Neuronal stem cell (in vitro differentiated cells): ENCODE measurements around the gene NNT.

Experiments used
- DNase-seq: peaks from one replicate; pipeline ENCODE4 v3.0.0-alpha.2; 2013; ENCODE audit warnings: low spot score
- H2AFZ ChIP-seq: one replicate; pipeline ENCODE4 v1.6.1; 2013; ENCODE audit warnings: mild to moderate bottlenecking, low read length, inconsistent platforms
- H2AK5ac ChIP-seq: 2 replicates; pipeline ENCODE4 v1.6.1; 2013; ENCODE audit warnings: low read depth, mild to moderate bottlenecking, inconsistent platforms, low read length, moderate library complexity, mixed read lengths
- H2BK120ac ChIP-seq: 2 replicates; pipeline ENCODE4 v1.6.1; 2013; ENCODE audit warnings: low read depth, mild to moderate bottlenecking, inconsistent platforms, low read length, moderate library complexity, mixed read lengths
- H2BK12ac ChIP-seq: one replicate; pipeline ENCODE4 v1.6.1; 2013; ENCODE audit warnings: low read length, inconsistent platforms
- H2BK15ac ChIP-seq: 2 replicates; pipeline ENCODE4 v1.6.1; 2013; ENCODE audit warnings: mild to moderate bottlenecking, low read length, inconsistent platforms, mixed read lengths
- H2BK5ac ChIP-seq: one replicate; pipeline ENCODE4 v1.6.1; 2013; ENCODE audit warnings: inconsistent platforms, mild to moderate bottlenecking, low read length, moderate library complexity
- H3K14ac ChIP-seq: one replicate; pipeline ENCODE4 v1.6.1; 2013; ENCODE audit warnings: low read length, inconsistent platforms
- H3K18ac ChIP-seq: 2 replicates; pipeline ENCODE4 v1.6.1; 2013; ENCODE audit warnings: low read length, inconsistent platforms
- H3K23ac ChIP-seq: 2 replicates; pipeline ENCODE4 v1.6.1; 2013; ENCODE audit warnings: low read depth, mild to moderate bottlenecking, mixed read lengths, low read length, inconsistent platforms; ENCODE audit not compliant: poor library complexity
- H3K27ac ChIP-seq: replicated peaks from 3 replicates; pipeline ENCODE4 v1.5.1; 2013; ENCODE audit warnings: low read length, inconsistent platforms
- H3K27me3 ChIP-seq, 3 experiments: 2 replicates each; pipeline ENCODE4 v1.6.1; 2013; ENCODE audit warnings: low read length in 3 of 3, mild to moderate bottlenecking in 2 of 3, inconsistent platforms in 1 of 3, low read depth in 1 of 3, mixed read lengths in 1 of 3, moderate library complexity in 1 of 3; ENCODE audit not compliant: control insufficient read depth in 3 of 3, insufficient read depth in 3 of 3
- H3K36me3 ChIP-seq, 2 donors: replicated peaks in 1 of 2; 2 replicates each; pipeline ENCODE4 v1.6.1; 2013; ENCODE audit warnings: low read length in 2 of 2; ENCODE audit not compliant: control insufficient read depth in 2 of 2, insufficient read depth in 2 of 2
- H3K4ac ChIP-seq: 2 replicates; pipeline ENCODE4 v1.6.1; 2013; ENCODE audit warnings: inconsistent platforms, mild to moderate bottlenecking, low read length, moderate library complexity
- H3K4me1 ChIP-seq, 2 donors: 1 replicate in 1 of 2; 2 replicates in 1 of 2; pipeline ENCODE4 v1.6.1; 2013; ENCODE audit warnings: low read length in 2 of 2, low read depth in 1 of 2; ENCODE audit not compliant: control insufficient read depth in 2 of 2, insufficient read depth in 1 of 2
- H3K4me2 ChIP-seq: one replicate; pipeline ENCODE4 v1.6.1; 2013; ENCODE audit warnings: mild to moderate bottlenecking, low read length, inconsistent platforms; ENCODE audit not compliant: insufficient read depth, poor library complexity, severe bottlenecking
- H3K4me3 ChIP-seq, 2 donors: 2 replicates each; pipeline ENCODE4 v1.5.1; 2013; ENCODE audit warnings: low read length in 2 of 2, mild to moderate bottlenecking in 2 of 2, inconsistent platforms in 1 of 2, moderate library complexity in 1 of 2
- H3K79me1 ChIP-seq: one replicate; pipeline ENCODE4 v1.6.1; 2013; ENCODE audit warnings: low read depth, mild to moderate bottlenecking, inconsistent platforms, low read length, moderate library complexity
- H3K9ac ChIP-seq: one replicate; pipeline ENCODE4 v1.6.1; 2013; ENCODE audit warnings: mild to moderate bottlenecking, low read depth, low read length, inconsistent platforms; ENCODE audit not compliant: poor library complexity
- H3K9me3 ChIP-seq, 2 donors: replicated peaks in 1 of 2; 2 replicates each; pipeline versions ENCODE3 to v1.6.1; 2013; ENCODE audit warnings: low read length in 2 of 2, mild to moderate bottlenecking in 2 of 2, inconsistent platforms in 1 of 2, low read depth in 1 of 2, mixed read lengths in 1 of 2, moderate library complexity in 1 of 2; ENCODE audit not compliant: control insufficient read depth in 2 of 2, insufficient read depth in 1 of 2
- H4K8ac ChIP-seq: one replicate; pipeline ENCODE4 v1.6.1; 2013; ENCODE audit warnings: low read depth, mild to moderate bottlenecking, inconsistent platforms, low read length, moderate library complexity
- H4K91ac ChIP-seq: one replicate; pipeline ENCODE4 v1.6.1; 2013; ENCODE audit warnings: low read length, low read depth, mild to moderate bottlenecking, inconsistent platforms; ENCODE audit not compliant: poor library complexity
- WGBS, 2 donors: extraction: QIAGEN DNeasy Blood & Tissue Kit; methylation state at CpG; one replicate each; pipeline ENCODE4 v1.1.7; 2013; ENCODE audit warnings: missing lambda C conversion rate in 2 of 2, mixed read lengths in 1 of 2; ENCODE audit not compliant: insufficient read length in 2 of 2, insufficient replicate concordance in 1 of 2; ENCODE audit errors: extremely low coverage in 2 of 2; 5-methylcytosine and 5-hydroxymethylcytosine counted together

Gene NNT

GRCh38 chr5:43608406-43608805 is 5.4 kb downstream of the NNT start:
- Histone ChIP-seq H3K9ac (no peak overlapping the region), H3K4me2 (no peak overlapping the region)
- no peak for DNase-seq

GRCh38 chr5:43609752-43610151 is 6.8 kb downstream of the NNT start:
- Histone ChIP-seq H3K27me3 (no peaks in the 10 kb centered on the region), H3K79me1 (no peaks in the 10 kb centered on the region), H3K4me1 (no peaks in the 10 kb centered on the region), H2BK15ac (no peak overlapping the region), H3K14ac (no peak overlapping the region), H3K9me3 (peaks cover 0 to 16% of the 10 kb centered on the region in 2 donors), H2AK5ac (no peak overlapping the region), H3K4me2 (no peak overlapping the region), H3K23ac (no peak overlapping the region), H3K4me3 (no peak overlapping the region), H4K91ac (no peak overlapping the region), H3K27ac (no peak overlapping the region), H3K9ac (no peak overlapping the region), H3K36me3 (peaks cover 0 to 83% of the 10 kb centered on the region in 2 donors), H4K8ac (no peak overlapping the region), H3K18ac (no peak overlapping the region), H2AFZ (no peak overlapping the region), H2BK12ac (no peak overlapping the region), H2BK120ac (no peak overlapping the region), H3K4ac (no peak overlapping the region), H2BK5ac (no peak overlapping the region)
- no CpG with 5 or more reads among the region's 1 CpG for WGBS, 2 donors
- no peak for DNase-seq

More at GRCh38 chr5:43608406-43608805, 5.4 kb downstream of the NNT start:
- Histone ChIP-seq H3K4ac (no peak overlapping the region), H3K27me3 (peaks cover 0 to 3% (median 0%) of the 10 kb centered on the region in 3 experiments), H3K23ac (no peak overlapping the region), H3K9me3 (peaks cover 0 to 17% of the 10 kb centered on the region in 2 donors), H3K79me1 (no peaks in the 10 kb centered on the region), H3K4me3 (no peak overlapping the region), H2BK120ac (no peak overlapping the region), H2BK15ac (no peak overlapping the region), H3K14ac (no peak overlapping the region), H2BK5ac (no peak overlapping the region), H4K91ac (no peak overlapping the region), H2AFZ (no peak overlapping the region), H2AK5ac (no peak overlapping the region), H3K36me3 (peaks cover 0 to 77% of the 10 kb centered on the region in 2 donors), H4K8ac (no peak overlapping the region), H3K18ac (no peak overlapping the region), H3K27ac (no peak overlapping the region), H2BK12ac (no peak overlapping the region), H3K4me1 (peaks cover 5 to 7% of the 10 kb centered on the region in 2 donors)
- no CpG with 5 or more reads among the region's 1 CpG for WGBS, 2 donors

DNA sequence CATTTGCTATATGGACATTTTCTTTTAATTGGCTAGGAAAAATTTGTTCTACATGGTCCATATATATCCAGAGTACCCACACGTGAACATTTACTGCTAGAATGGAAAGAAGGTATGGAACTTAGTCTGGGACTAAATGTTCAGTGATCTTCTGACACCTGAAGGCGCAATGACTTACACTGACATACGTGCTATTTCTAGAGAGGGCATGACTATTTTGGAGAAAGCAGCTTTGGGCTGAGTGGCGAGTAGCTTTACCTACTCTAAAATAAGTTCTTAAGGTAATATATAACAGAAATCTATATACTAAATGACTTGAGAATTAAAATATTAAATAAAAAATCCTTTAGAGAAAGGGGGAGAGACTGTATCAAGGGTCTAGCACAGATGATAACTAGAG is 10.4 kb downstream of the NNT start:
- no peak overlapping the region for H2AFZ ChIP-seq
- no peak overlapping the region for H3K4me3 ChIP-seq
- no peaks in the 10 kb centered on the region for H3K9me3 ChIP-seq
- H3K4me1 ChIP-seq: no peaks in the 10 kb centered on the region
- no peak overlapping the region for H3K4me2 ChIP-seq
- no peak overlapping the region for H4K8ac ChIP-seq
- no peaks in the 10 kb centered on the region for H3K27me3 ChIP-seq
- H3K14ac ChIP-seq: no peak overlapping the region
- H3K36me3 ChIP-seq: peaks cover 2 to 94% of the 10 kb centered on the region in 2 donors
- H2BK15ac ChIP-seq: no peak overlapping the region
- H3K27ac ChIP-seq: no peak overlapping the region
- no peak overlapping the region for H2BK5ac ChIP-seq
- no peak overlapping the region for H2BK12ac ChIP-seq
- DNase-seq: no peak
- H4K91ac ChIP-seq: no peak overlapping the region
- no peak overlapping the region for H3K23ac ChIP-seq
- no peak overlapping the region for H2BK120ac ChIP-seq
- H3K79me1 ChIP-seq: no peaks in the 10 kb centered on the region
- no peak overlapping the region for H3K18ac ChIP-seq
- no peak overlapping the region for H2AK5ac ChIP-seq
- no CpG with 5 or more reads among the region's 4 CpGs for WGBS, 2 donors
- no peak overlapping the region for H3K4ac ChIP-seq
- no peak overlapping the region for H3K9ac ChIP-seq

- Histone ChIP-seq H2BK15ac (no peak overlapping the region), H3K23ac (no peak overlapping the region), H3K36me3 (peaks cover 4 to 92% of the 10 kb centered on the region in 2 donors), H3K79me1 (no peaks in the 10 kb centered on the region), H3K27ac (no peak overlapping the region), H3K14ac (no peak overlapping the region), H4K91ac (no peak overlapping the region), H2BK120ac (no peak overlapping the region), H3K4ac (no peak overlapping the region), H2AK5ac (no peak overlapping the region), H3K4me2 (no peak overlapping the region), H3K4me1 (peaks cover 0 to 1% of the 10 kb centered on the region in 2 donors), H4K8ac (no peak overlapping the region), H2BK12ac (no peak overlapping the region), H3K9ac (no peak overlapping the region), H2AFZ (no peak overlapping the region), H3K18ac (no peak overlapping the region), H3K9me3 (no peaks in the 10 kb centered on the region), H3K4me3 (no peak overlapping the region), H2BK5ac (no peak overlapping the region), H3K27me3 (no peaks in the 10 kb centered on the region)
- DNase-seq: no peak
- WGBS, 2 donors: no CpG with 5 or more reads among the region's 5 CpGs
Measured at GRCh38 chr5:43615445-43616184, 12.6 kb downstream of the NNT start.
